Measurements from ENCODE around the gene GALNT9.
"Not testable (repeated sequence)": the region's sequence is repeated elsewhere in the genome, so short reads cannot be mapped to it uniquely, and the experiment has no call there.

The GALNT9 gene

DNA sequence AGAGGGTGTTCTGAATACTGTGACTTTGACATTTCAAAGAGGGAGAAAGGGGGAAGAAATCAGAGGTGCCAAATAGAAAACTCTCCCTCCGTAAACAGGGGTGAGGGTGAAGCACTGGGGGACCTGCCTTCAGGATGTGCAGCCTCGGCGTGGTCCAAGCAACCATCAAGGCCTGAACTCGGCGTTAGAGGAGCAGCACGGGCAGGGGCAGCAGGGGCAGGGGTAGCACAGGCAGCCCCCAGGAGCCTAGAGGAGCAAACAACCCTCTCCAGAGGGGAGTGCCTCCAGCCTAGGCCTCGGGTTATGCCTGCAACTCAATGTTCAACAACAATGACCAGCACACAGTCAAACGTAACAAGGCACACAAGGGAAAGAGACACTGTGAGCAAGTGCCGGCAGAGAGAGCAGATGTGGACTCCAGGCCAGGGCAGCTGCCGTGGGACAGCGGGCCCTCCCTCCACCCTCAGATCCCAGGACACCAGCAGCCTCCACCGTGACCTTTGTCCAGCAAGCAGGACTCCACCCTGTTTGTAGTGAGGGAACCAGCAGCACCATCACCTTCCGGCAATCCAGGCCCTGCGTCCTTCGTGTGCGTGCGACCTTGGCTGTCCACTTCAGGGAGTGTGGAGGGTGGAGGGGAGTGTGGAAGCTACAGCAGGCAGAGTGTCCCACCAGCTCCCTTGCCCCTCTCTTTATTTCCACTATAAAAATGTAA, 18.0 kb downstream of the GALNT9 start:
- no peak for DNase-seq

- DNase-seq = no peak
Observed at GRCh38 chr12:132310181-132311040, 19.0 kb downstream of the GALNT9 start.

- no peak for DNase-seq
Observed at GRCh38 chr12:132309596-132310086, 19.7 kb downstream of the GALNT9 start.

- DNase-seq = no peak
Observed at GRCh38 chr12:132308853-132309595, 20.4 kb downstream of the GALNT9 start.

DNA sequence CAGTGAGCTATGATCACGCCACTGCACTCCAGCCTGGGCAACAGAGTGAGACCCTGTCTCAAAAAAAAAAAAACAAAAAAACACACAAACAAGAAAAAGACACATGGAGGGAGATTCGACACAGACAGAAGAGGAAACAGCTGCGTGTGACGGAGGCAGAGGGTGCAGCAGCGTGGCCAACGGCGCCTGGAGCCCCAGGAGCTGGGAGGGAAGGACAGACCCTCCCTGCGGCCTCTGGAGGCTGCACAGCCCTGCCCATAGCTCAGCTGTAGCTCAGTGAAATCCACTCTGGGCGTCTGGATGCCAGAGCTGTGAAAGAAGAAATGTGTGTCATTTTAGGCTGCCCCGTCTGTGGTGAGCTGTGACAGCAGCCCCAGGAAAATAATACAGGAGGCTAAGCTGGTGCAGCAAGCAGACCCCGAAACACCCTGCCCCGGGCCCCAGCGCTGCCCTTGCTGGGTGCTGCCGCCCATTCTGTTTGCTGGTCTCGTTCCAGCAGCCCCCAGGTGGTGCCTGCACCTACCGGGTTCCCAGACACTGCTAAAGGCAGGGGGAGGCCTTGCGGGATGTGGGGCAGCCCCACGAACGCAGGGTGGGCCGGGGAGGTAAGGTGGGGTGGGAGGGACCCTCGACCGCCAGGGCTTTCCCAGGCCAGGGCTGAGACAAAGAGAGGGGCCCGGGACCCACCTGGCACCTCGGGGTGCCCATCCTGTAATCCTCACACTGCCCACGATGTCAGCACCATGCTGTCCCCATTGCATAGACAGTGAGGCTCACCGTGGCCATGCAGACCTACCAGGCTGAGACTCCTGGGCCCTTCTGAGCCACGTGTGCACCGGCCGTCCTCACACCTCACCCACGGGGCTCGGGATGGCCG, 21.2 kb downstream of the GALNT9 start:
- no peak for DNase-seq

DNA sequence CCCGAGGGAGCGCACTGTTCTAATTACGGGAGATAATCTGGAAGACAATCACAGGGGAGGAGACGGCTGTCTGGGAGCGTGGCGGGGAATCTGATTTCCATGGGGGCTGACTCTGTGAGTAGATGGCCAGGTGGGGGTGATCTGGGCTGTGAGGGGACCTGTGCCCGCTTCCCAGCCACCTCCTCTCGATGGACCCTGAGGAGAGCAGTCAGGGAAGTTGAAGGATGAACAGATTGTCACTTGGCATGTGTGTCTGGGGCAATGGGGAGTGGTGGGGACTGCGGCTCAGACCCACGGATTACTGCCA, 22.6 kb downstream of the GALNT9 start:
- DNase-seq = no peak

DNA sequence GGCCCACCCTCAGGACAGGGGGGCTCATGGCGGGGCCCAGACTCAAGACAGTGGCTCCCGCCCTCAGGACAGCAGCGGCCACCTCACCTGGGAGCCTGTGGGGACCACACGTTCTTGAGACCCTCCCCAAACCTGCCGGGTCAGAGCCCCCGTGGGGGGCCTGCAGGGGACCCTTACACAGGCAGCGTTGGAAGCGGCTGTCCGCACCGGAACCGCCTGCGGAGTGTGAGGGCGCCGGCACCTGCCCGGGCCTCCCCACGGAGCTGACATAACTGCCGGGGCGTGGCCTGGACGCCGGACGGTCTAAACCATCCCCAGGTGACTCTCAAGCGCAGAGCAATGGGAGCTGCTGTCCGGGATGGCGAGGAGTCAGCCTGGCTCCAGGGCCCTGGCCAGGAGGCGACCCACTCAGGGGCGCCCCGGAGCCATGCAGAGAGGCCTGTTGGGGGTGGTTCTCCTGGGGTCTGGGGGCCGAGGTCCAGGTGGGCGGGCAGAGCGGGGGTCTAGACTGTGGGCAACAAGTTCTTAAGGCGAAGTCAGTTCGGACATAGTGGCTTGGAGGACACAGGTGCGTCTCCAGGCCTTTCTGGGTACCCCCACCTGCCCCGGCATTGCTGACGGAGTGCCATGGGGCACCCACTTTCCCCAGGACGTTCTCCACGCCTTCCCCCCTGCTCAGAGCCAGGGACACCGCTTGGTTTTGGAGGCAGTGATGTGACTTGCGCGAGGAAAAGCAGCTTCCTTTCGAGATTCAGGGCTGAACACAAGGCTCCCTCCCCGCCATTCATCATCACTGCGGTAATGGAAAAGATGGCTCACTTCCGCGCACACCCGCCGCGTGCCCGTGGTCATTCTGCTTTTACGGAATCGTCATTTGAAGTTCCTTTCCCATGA, 23.2 kb downstream of the GALNT9 start:
- no peak for DNase-seq

GRCh38 chr12:132305560-132305966, 23.8 kb downstream of the GALNT9 start:
- DNase-seq = no peak

DNA sequence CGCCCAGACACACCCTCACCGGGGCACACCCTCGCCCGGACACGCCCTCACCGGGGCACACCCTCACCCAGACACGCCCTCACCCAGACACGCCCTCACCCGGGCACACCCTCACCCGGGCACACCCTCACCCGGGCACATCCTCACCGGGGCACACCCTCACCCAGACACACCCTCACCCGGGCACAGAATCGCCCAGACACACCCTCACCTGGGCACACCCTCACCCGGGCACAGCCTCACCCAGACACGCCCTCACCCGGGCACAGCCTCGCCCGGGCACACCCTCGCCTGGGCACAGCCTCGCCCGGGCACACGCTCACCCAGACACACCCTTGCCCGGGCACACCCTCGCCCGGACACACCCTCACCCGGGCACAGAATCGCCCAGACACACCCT, 24.5 kb downstream of the GALNT9 start:
- not testable (repeated sequence) for DNase-seq

DNA sequence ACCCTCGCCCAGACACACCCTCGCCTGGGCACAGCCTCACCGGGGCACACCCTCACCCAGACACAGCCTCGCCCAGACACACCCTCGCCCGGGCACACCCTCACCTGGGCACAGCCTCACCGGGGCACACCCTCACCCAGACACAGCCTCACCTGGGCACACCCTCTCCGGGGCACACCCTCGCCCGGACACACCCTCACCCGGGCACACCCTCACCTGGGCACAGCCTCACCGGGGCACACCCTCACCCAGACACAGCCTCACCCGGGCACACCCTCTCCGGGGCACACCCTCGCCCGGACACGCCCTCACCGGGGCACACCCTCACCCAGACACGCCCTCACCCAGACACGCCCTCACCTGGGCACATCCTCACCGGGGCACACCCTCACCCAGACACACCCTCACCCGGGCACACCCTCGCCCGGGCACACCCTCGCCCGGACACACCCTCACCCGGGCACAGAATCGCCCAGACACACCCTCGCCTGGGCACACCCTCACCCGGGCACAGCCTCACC, 25.5 kb downstream of the GALNT9 start:
- DNase-seq = not testable (repeated sequence)

GRCh38 chr12:132302466-132303358, 26.7 kb downstream of the GALNT9 start:
- no peak for DNase-seq

DNA sequence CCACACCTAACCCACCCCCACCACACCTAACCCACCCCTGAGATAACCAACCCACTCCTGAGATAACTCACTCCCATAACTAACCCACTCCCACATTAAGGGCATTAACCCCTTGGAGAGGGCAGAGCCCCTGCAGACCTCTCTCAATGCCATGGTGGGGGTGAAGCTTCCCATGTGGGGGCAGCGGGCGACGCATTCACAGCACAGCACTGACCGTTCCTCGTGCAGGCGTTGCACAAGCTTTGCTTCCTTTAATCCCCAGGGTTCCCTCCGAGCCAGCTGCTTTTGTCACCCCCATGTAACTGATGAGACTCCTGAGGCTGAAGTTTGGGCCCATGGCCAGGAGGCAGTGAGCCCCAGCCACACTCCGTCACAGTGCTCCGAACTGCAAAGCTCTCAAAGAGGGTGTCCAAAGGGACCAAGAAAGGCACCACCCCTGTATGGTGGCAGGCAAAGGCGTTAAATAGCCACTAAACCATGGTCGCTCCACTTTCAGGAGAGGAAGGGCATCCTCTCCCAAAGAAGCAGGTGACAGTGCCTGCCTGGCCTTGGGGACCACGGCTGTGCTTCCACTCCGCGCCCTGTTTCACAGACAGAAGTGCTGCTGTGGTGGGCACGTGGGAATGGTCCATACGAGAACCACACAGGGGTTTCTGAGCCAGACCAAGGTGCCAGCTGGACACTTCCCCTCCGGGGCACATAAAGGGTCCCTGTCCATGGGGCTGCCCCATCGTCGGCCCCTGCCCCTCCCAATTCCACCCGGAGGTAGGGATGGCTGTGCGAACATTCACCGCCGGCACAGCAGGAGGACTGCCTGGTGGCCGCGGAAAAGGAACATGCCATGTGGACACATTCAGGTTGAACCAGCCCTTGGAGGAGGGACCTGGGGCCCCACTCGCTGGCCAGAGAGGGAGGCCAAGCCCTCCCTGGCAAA, 28.3 kb downstream of the GALNT9 start:
- no peak for DNase-seq

- DNase-seq = no peak
Observed at GRCh38 chr12:132296063-132296462, 33.3 kb downstream of the GALNT9 start.

DNA sequence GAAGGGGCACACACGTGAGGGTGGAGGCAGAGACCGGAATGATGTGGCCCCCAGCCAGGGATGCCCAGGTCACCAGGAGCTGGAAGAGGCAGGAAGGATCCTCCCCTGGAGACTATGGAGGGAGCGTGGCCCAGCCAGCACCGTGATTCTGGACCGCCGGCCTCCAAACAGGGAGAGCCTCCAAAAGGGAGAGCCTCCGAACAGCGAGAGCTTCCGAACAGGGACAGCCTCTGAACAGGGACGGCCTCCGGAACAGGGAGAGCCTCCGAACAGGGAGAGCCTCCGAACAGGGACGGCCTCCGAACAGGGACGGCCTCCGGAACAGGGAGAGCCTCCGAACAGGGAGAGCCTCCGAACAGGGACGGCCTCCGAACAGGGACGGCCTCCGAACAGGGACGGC, 33.8 kb downstream of the GALNT9 start:
- DNase-seq = not testable (repeated sequence)

DNA sequence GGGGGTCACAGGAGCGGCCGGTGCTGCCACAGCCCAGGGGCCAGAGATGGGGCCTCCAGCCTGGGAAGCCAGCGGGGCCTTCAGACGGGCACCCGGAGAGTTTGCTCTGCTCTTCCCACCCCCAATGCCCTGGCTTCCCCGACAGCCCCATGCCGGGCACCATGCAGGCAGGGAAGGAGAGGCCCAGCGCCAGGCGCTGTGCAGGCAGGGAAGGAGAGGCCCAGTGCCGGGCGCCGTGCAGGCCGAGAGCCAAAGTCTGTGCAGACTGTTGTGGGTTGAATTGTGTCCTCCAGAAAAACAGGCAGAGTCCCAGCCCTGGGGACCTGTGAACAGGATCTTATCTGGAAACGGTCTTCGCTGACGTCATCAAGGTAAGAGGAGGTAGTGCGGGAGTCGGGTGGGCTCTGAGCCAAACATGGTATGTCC, 34.3 kb downstream of the GALNT9 start:
- no peak for DNase-seq

DNA sequence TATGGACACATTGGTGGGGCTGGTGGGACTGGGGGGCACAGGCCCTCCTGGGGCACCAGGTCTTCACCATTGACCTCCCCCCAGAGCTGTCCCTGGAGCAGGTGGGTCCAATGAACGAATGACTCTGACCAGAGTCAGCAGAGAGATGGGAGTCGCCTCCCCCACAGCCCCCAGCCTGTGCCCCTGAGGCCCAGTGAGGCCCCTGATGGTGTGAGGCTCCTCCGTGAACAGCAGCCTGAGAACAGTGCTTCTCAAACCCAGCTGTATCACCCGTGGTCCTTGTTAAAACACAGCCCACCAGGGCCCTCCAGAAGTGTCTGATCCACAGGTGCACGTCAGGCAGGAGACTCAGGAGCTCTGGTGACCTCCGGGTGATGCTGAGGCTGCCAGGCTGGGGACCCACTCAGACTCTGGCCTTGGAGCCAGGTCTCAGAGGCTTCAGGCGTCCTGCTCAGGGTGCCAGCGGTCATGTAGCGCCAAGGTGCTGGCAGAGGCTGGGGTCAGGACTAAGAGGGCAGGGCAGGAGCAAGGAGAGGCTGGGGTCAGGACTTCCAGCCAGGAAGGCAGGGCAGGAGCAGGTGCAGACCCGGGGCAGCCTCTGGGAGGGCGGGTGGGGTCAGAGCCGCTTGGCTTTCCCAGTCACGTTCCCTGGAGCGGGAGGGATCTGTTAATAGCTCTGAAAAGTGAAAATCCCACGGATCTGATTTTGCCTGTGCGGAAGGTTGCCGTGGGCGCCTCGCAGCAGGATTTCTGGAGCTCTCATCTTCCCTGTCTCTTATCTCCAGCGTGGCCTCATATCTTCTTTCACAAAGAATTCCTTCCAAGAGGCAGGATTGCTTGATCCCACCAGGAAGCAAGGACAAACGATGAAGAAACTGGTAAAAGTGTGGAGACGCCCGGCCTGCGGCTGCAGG, 35.0 kb downstream of the GALNT9 start:
- no peak for DNase-seq

Measured in NCI-H1436 (cell line).